Lower leg skin (tissue), 4 donors: Measurements from ENCODE around the gene RBKS. TPM values are rescaled to one million over a fixed set of nuclear protein-coding genes. Genes with fewer than 3 reads are reported as not detected.

Experiments
- DNase-seq, 2 donors: peaks; one replicate each; pipeline ENCODE4 v3.0.0-alpha.2; 2019; ENCODE audit warnings: low spot score in 2 of 2
- H3K4me3 ChIP-seq: fragments of 200-600 bp; sonication (generic); 2 replicates; pipeline ENCODE4 v1.5.1; 2017; ENCODE audit warnings: mild to moderate bottlenecking, low read depth; ENCODE audit not compliant: poor library complexity, severe bottlenecking
- POLR2A ChIP-seq, 2 donors: fragments of 450-650 bp; IDR thresholded peaks; one replicate each; pipeline ENCODE4 v1.6.1; 2016 to 2017; ENCODE audit warnings: antibody characterized with exemption in 2 of 2, mild to moderate bottlenecking in 1 of 2, moderate library complexity in 1 of 2
- WGBS, 2 donors: methylation state at CpG; one replicate each; pipeline ENCODE4 v1.1.5; 2018; 5-methylcytosine and 5-hydroxymethylcytosine counted together
- intact Hi-C: fragments of 100-400 bp; cut with DNase I; formaldehyde crosslinking; loops from one replicate; pipeline ENCODE4 v1.15.0; 2023; ENCODE audit warnings: low total_unique reads
- total RNA-seq, 4 donors: library from RNA; depleted of rRNA; stranded (reverse); fragments of >200 nt; gene quantifications; one replicate each; pipeline ENCODE4 v1.1.0, GENCODE V29; 2016
- TF ChIP-seq, protein P1 (sequence below), 3 donors: fragments of 450-650 bp; IDR thresholded peaks; one replicate each; pipeline ENCODE4 v1.5.1; 2016; ENCODE audit warnings: antibody characterized with exemption in 3 of 3, mild to moderate bottlenecking in 3 of 3, moderate library complexity in 2 of 3

Gene RBKS
- total RNA-seq, 4 donors from 2014 or later = 0.95 to 2.6 (median 1.3) TPM

DNA sequence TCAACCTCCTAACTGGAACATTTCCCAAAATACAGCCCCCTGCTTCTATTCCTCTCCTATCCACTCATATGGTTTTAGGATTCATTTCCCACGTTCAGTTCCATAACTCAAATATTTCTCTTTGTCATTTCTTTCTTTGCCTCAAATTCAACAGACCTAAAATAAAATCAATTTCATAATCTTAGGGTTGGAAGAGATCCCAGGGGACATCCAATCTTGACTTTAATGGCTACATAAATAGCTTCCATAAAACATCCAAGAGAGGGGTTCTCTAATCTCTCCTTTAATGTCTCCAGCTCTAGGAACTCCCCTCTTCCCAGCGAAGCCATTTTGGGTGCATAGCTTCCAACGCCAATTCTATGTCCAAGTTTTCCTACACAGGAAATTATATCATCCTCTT, 33.8 kb downstream of the RBKS start:
- TF ChIP-seq, protein P1, sequence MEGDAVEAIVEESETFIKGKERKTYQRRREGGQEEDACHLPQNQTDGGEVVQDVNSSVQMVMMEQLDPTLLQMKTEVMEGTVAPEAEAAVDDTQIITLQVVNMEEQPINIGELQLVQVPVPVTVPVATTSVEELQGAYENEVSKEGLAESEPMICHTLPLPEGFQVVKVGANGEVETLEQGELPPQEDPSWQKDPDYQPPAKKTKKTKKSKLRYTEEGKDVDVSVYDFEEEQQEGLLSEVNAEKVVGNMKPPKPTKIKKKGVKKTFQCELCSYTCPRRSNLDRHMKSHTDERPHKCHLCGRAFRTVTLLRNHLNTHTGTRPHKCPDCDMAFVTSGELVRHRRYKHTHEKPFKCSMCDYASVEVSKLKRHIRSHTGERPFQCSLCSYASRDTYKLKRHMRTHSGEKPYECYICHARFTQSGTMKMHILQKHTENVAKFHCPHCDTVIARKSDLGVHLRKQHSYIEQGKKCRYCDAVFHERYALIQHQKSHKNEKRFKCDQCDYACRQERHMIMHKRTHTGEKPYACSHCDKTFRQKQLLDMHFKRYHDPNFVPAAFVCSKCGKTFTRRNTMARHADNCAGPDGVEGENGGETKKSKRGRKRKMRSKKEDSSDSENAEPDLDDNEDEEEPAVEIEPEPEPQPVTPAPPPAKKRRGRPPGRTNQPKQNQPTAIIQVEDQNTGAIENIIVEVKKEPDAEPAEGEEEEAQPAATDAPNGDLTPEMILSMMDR (IDR thresholded peaks at IDR 0.05) = no peak
- TF ChIP-seq POLR2A (IDR thresholded peaks at IDR 0.05) = no peak
- 52 to 75% methylated on average over 3 of the region's 3 CpGs for whole genome bisulfite sequencing, 2 donors
- intact Hi-C loops = no loop called here

DNA sequence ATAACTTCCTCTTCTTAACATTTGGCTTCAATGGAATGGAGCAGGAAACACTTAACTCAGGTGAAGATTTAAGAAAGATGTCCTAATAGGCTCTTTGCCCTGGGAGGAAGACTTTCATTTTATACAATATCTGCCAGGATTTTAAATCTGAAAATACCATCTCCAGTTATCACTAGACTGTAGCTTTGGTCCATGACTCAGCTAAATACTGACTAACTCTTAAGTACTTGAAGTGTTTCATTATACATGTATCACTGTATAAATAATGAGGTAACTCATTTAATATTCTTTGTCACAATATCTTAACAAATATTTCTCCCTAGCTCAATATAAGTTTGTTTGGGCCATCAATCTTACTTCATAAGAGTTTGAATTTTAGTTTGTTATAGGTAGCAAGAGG, 34.7 kb downstream of the RBKS start:
- TF ChIP-seq POLR2A (IDR thresholded peaks at IDR 0.05) = no peak
- TF ChIP-seq, protein P1 (IDR thresholded peaks at IDR 0.05) = no peak
- DNase-seq = no peak
- H3K4me3 ChIP-seq = no peak overlapping the region
- intact Hi-C loops = no loop called here

More for the DNA sequence above, 33.8 kb downstream of the RBKS start:
- no peak for DNase-seq
- no peak overlapping the region for H3K4me3 ChIP-seq

DNA sequence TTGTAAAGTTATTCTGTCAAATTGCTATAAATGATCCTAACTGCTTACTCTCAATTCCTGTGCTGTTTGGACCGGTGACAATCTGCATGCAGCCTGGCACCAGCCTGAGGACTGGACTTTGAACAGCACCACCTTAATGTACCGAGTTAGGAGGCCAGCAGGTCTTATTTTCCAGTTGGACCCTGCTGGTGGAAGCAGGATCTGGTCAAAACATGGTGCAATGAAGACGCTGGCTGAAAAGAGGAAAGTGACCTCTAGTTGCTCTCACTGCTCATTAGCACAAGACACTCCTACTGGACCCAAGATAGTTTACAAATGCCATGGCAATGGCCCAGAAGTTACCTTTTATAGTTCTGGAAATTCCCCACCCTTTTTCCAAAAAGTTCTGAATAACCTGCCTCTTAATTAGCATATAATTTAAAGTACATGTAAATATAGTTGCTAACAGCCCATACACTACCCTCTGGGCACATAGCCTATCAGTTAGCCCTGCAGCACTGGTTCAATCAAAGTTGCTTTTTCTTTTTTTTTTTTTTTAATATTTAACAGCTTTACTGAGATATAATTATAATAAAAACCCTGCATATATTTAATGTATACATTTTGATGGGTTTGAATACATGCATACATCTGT, 35.8 kb downstream of the RBKS start:
- H3K4me3 ChIP-seq = no peak overlapping the region
- TF ChIP-seq, protein P1 (IDR thresholded peaks at IDR 0.05) = no peak
- TF ChIP-seq POLR2A (IDR thresholded peaks at IDR 0.05) = no peak
- 82% methylated on average over 3 of the region's 3 CpGs for WGBS, 2 donors
- intact Hi-C loops = no loop called here
- DNase-seq = no peak

DNA sequence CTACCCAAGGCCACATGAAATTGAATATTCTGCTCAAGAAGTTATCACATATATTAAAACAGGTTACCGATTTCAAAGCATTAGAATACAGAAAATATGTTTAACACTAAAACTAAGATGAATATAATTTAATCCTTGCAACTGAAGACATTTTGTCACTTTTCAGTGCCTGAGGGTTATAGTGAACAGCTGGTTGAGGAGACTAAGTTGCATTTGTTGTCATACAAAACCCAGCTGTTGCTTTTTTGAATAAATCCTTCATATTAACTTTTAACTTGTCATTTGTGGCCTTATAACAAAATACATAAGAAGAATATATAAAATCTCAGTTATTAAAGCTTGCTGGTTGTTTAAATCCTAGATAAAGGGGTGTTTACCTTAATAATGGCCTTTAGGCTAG, 37.5 kb downstream of the RBKS start:
- WGBS, 2 donors = 97 to 98% methylated on average over 1 of the region's 1 CpG
- TF ChIP-seq, protein P1 (IDR thresholded peaks at IDR 0.05) = no peak
- TF ChIP-seq POLR2A (IDR thresholded peaks at IDR 0.05) = no peak
- H3K4me3 ChIP-seq = no peak overlapping the region
- intact Hi-C loops = no loop called here
- no peak for DNase-seq

DNA sequence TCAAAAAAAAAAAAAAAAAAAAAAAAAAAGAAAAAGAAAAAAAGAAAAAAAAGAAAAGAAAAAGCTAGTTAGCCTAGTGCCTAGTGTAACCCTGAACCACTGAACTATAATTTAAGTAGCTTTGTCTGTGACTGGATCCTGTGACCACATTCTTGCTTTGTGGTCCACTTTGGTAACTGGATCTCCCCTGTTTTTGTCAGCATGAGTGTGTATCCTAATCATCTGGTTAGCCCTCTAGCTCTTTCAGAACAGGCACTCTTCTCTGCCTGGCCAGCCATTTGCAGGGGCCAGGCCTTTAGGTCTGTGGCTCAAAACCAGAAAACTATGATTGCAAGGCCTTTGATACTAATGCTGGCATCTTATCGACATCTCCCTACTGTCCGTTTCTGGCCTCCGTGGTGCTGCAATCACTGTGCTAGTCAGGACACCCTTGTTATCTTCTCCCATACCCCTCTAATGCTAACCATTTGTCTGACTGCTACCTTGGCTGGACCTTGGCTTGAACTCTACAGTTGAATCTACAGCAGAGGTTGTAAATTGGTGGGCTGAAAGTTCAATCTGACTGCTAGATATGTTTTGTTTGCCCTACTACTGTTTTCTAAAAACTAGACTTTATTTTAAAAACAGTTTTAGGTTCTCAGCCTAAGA, 40.5 kb downstream of the RBKS start:
- TF ChIP-seq, protein P1 (IDR thresholded peaks at IDR 0.05) = no peak
- no peak for TF ChIP-seq POLR2A (IDR thresholded peaks at IDR 0.05)
- WGBS, 2 donors = 93 to 96% methylated on average over 3 of the region's 3 CpGs
- no peak for DNase-seq
- intact Hi-C loops = no loop called here
- no peak overlapping the region for H3K4me3 ChIP-seq
